Gastroesophageal sphincter (tissue), 3 donors: ENCODE measurements around the gene SLC45A2.

Experiments
- EP300 ChIP-seq: sonication (generic); formaldehyde crosslinking; IDR thresholded peaks from one replicate; pipeline ENCODE4 v1.6.1; 2017; ENCODE audit warnings: antibody characterized with exemption, mild to moderate bottlenecking
- POLR2A ChIP-seq, 2 donors: fragments of 450-650 bp; IDR thresholded peaks; one replicate each; pipeline ENCODE4 v1.6.1; 2017; ENCODE audit warnings: antibody characterized with exemption in 2 of 2, mild to moderate bottlenecking in 2 of 2, moderate library complexity in 1 of 2
- POLR2AphosphoS5 ChIP-seq: sonication (generic); formaldehyde crosslinking; IDR thresholded peaks from one replicate; pipeline ENCODE4 v1.6.1; 2017; ENCODE audit warnings: antibody characterized with exemption
- TF ChIP-seq, protein P1 (sequence below), 4 experiments: fragments of 200-600 bp in 2 of 4; fragments of 450-650 bp in 2 of 4; sonication (generic) in 1 of 4; IDR thresholded peaks; one replicate each; pipeline ENCODE4 v1.5.1; 2017 to 2019; ENCODE audit warnings: antibody characterized with exemption in 4 of 4, mild to moderate bottlenecking in 2 of 4, moderate library complexity in 2 of 4

DNA sequence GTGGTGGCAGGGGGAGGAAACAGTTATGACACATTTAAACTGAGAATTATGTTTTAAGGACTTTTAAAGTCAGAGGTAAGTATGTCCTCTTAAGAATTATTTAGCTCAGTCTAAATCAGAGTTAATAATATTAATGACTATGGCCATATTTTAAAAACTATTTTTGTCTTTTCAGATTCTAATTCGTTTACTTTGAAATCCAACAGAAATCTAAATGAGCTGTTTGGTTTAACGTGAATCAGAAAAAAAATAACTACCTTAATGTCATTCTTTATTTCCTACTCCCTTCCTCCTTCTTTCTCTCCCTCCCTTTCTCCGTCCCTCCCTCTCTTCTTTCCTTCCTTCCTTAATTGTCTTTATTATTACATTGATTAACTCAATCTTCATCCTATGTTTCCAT is 43.9 kb upstream of the SLC45A2 start:
- no peak for TF ChIP-seq POLR2A (IDR thresholded peaks at IDR 0.05)
- TF ChIP-seq, protein P1, sequence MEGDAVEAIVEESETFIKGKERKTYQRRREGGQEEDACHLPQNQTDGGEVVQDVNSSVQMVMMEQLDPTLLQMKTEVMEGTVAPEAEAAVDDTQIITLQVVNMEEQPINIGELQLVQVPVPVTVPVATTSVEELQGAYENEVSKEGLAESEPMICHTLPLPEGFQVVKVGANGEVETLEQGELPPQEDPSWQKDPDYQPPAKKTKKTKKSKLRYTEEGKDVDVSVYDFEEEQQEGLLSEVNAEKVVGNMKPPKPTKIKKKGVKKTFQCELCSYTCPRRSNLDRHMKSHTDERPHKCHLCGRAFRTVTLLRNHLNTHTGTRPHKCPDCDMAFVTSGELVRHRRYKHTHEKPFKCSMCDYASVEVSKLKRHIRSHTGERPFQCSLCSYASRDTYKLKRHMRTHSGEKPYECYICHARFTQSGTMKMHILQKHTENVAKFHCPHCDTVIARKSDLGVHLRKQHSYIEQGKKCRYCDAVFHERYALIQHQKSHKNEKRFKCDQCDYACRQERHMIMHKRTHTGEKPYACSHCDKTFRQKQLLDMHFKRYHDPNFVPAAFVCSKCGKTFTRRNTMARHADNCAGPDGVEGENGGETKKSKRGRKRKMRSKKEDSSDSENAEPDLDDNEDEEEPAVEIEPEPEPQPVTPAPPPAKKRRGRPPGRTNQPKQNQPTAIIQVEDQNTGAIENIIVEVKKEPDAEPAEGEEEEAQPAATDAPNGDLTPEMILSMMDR (IDR thresholded peaks at IDR 0.05) = no peak
- no peak for TF ChIP-seq EP300
- no peak for TF ChIP-seq POLR2AphosphoS5
